Mesendoderm (in vitro differentiated cells): Measurements from ENCODE around the gene SPTBN1.
A peak's percentile ranks its signal among the peaks of the same experiment; 100 is the strongest.

Experiments used
- DNase-seq: peaks from one replicate; pipeline ENCODE4 v3.0.0; 2013
- H2AK5ac ChIP-seq: 2 replicates; pipeline ENCODE4 v1.6.1; 2013; ENCODE audit warnings: low read length, inconsistent platforms
- H2BK120ac ChIP-seq: 2 replicates; pipeline ENCODE4 v1.6.1; 2013; ENCODE audit warnings: low read depth, mild to moderate bottlenecking, low read length, moderate library complexity, mixed read lengths
- H2BK15ac ChIP-seq: replicated peaks from 2 replicates; pipeline ENCODE4 v1.6.1; 2013; ENCODE audit warnings: low read depth, mild to moderate bottlenecking, moderate library complexity
- H2BK5ac ChIP-seq: 2 replicates; pipeline ENCODE4 v1.6.1; 2013; ENCODE audit warnings: low read length, inconsistent platforms
- H3K18ac ChIP-seq: 2 replicates; pipeline ENCODE4 v1.6.1; 2013; ENCODE audit warnings: mild to moderate bottlenecking, low read length, mixed read lengths
- H3K23ac ChIP-seq: one replicate; pipeline ENCODE4 v1.6.1; 2013; ENCODE audit warnings: low read length
- H3K27ac ChIP-seq: 2 replicates; pipeline ENCODE4 v1.5.1; 2013; ENCODE audit warnings: low read depth, mild to moderate bottlenecking, inconsistent platforms, low read length, moderate library complexity
- H3K27me3 ChIP-seq: 2 replicates; pipeline ENCODE4 v1.6.1; 2013; ENCODE audit warnings: low read length, control low read depth, mild to moderate bottlenecking, inconsistent platforms; ENCODE audit not compliant: insufficient read depth, poor library complexity
- H3K36me3 ChIP-seq: 2 replicates; pipeline ENCODE4 v1.6.1; 2013; ENCODE audit warnings: low read length, inconsistent platforms; ENCODE audit not compliant: control insufficient read depth, insufficient read depth
- H3K4ac ChIP-seq: one replicate; pipeline ENCODE4 v1.6.1; 2013; ENCODE audit warnings: low read depth, mild to moderate bottlenecking, low read length, moderate library complexity
- H3K4me1 ChIP-seq: 2 replicates; pipeline ENCODE4 v1.6.1; 2013; ENCODE audit warnings: low read depth, low read length, inconsistent platforms; ENCODE audit not compliant: control insufficient read depth
- H3K4me2 ChIP-seq: 2 replicates; pipeline ENCODE4 v1.6.1; 2013; ENCODE audit warnings: low read length
- H3K4me3 ChIP-seq: 2 replicates; pipeline ENCODE4 v1.5.1; 2013; ENCODE audit warnings: mild to moderate bottlenecking, low read length
- H3K56ac ChIP-seq: one replicate; pipeline ENCODE4 v1.6.1; 2013; ENCODE audit warnings: low read length
- H3K79me1 ChIP-seq: 2 replicates; pipeline ENCODE4 v1.6.1; 2013; ENCODE audit warnings: low read length, inconsistent platforms
- H3K79me2 ChIP-seq: 2 replicates; pipeline ENCODE4 v1.6.1; 2013; ENCODE audit warnings: mild to moderate bottlenecking, low read length; ENCODE audit not compliant: control insufficient read depth, insufficient read depth
- H3K9ac ChIP-seq: 2 replicates; pipeline ENCODE4 v1.6.1; 2013; ENCODE audit warnings: low read length, inconsistent platforms
- H4K5ac ChIP-seq: one replicate; pipeline ENCODE4 v1.6.1; 2013; ENCODE audit warnings: low read length
- H4K8ac ChIP-seq: one replicate; pipeline ENCODE4 v1.6.1; 2013; ENCODE audit warnings: low read depth, mild to moderate bottlenecking, control low read depth, low read length, moderate library complexity
- WGBS: extraction: QIAGEN DNeasy Blood & Tissue Kit; methylation state at CpG from one replicate; pipeline ENCODE4 v1.1.7; 2013; ENCODE audit warnings: low lambda C conversion rate, missing lambda C conversion rate; ENCODE audit not compliant: insufficient coverage; ENCODE audit errors: extremely low coverage; 5-methylcytosine and 5-hydroxymethylcytosine counted together

SPTBN1 gene

GRCh38 chr2:54704688-54705605 is 248.8 kb downstream of the SPTBN1 start:
- Histone ChIP-seq H3K27ac (no peak overlapping the region), H3K56ac (no peak overlapping the region), H3K23ac (no peak overlapping the region), H4K8ac (no peak overlapping the region), H3K79me2 (no peaks in the 10 kb centered on the region), H3K4me3 (no peak overlapping the region), H2BK15ac (no peak overlapping the region), H3K4ac (no peak overlapping the region), H3K4me2 (no peak overlapping the region), H2AK5ac (no peak overlapping the region), H3K9ac (no peak overlapping the region), H3K4me1 (no peaks in the 10 kb centered on the region), H2BK120ac (no peak overlapping the region), H2BK5ac (no peak overlapping the region), H4K5ac (no peak overlapping the region), H3K18ac (no peak overlapping the region), H3K27me3 (no peaks in the 10 kb centered on the region), H3K36me3 (no peaks in the 10 kb centered on the region), H3K79me1 (no peaks in the 10 kb centered on the region)
- WGBS = no CpG with 5 or more reads among the region's 3 CpGs
- DNase-seq = peak; percentile 68

- Histone ChIP-seq H4K8ac (no peak overlapping the region), H2BK5ac (no peak overlapping the region), H3K4me2 (no peak overlapping the region), H3K4ac (no peak overlapping the region), H3K36me3 (no peaks in the 10 kb centered on the region), H3K9ac (no peak overlapping the region), H3K56ac (no peak overlapping the region), H3K4me3 (no peak overlapping the region), H2BK120ac (no peak overlapping the region), H2AK5ac (no peak overlapping the region), H3K18ac (no peak overlapping the region), H2BK15ac (no peak overlapping the region), H4K5ac (no peak overlapping the region), H3K4me1 (no peaks in the 10 kb centered on the region), H3K27me3 (no peaks in the 10 kb centered on the region), H3K23ac (no peak overlapping the region), H3K79me1 (no peaks in the 10 kb centered on the region), H3K27ac (no peak overlapping the region), H3K79me2 (no peaks in the 10 kb centered on the region)
- WGBS = no CpG with 5 or more reads among the region's 1 CpG
- no peak for DNase-seq
Observed at GRCh38 chr2:54706622-54707021, 250.5 kb downstream of the SPTBN1 start.

- Histone ChIP-seq H3K27me3 (no peaks in the 10 kb centered on the region), H4K8ac (no peak overlapping the region), H3K27ac (no peak overlapping the region), H3K4me2 (peak overlapping the region; percentile 24), H3K4ac (no peak overlapping the region), H3K4me1 (no peaks in the 10 kb centered on the region), H3K79me2 (no peaks in the 10 kb centered on the region), H2BK5ac (no peak overlapping the region), H3K4me3 (no peak overlapping the region), H2BK15ac (no peak overlapping the region), H3K23ac (no peak overlapping the region), H4K5ac (no peak overlapping the region), H3K9ac (peak overlapping the region; percentile 46), H2BK120ac (no peak overlapping the region), H3K36me3 (no peaks in the 10 kb centered on the region), H3K18ac (no peak overlapping the region), H2AK5ac (no peak overlapping the region), H3K79me1 (no peaks in the 10 kb centered on the region), H3K56ac (peak overlapping the region; percentile 51)
- WGBS = no CpG with 5 or more reads among the region's 35 CpGs
- DNase-seq = peak; percentile 22
Observed at GRCh38 chr2:54708584-54709335, 252.6 kb downstream of the SPTBN1 start.

GRCh38 chr2:54709336-54709809 is 253.2 kb downstream of the SPTBN1 start:
- H2BK120ac ChIP-seq = no peak overlapping the region
- H4K5ac ChIP-seq = no peak overlapping the region
- no peaks in the 10 kb centered on the region for H3K27me3 ChIP-seq
- no peak overlapping the region for H2BK15ac ChIP-seq
- H3K4me1 ChIP-seq = no peaks in the 10 kb centered on the region
- WGBS = no CpG with 5 or more reads among the region's 18 CpGs
- no peak overlapping the region for H2AK5ac ChIP-seq
- H3K23ac ChIP-seq = no peak overlapping the region
- no peak overlapping the region for H4K8ac ChIP-seq
- no peaks in the 10 kb centered on the region for H3K36me3 ChIP-seq
- peak overlapping the region; percentile 21 for H3K4me2 ChIP-seq
- peak overlapping the region; percentile 51 for H3K56ac ChIP-seq
- H3K4ac ChIP-seq = no peak overlapping the region
- no peak overlapping the region for H3K18ac ChIP-seq
- peak overlapping the region; percentile 8 for H3K9ac ChIP-seq
- H3K27ac ChIP-seq = no peak overlapping the region
- H3K4me3 ChIP-seq = no peak overlapping the region
- no peaks in the 10 kb centered on the region for H3K79me1 ChIP-seq
- H3K79me2 ChIP-seq = no peaks in the 10 kb centered on the region
- no peak overlapping the region for H2BK5ac ChIP-seq
- DNase-seq = no peak

- H2AK5ac ChIP-seq = no peak overlapping the region
- H3K23ac ChIP-seq = no peak overlapping the region
- no peak overlapping the region for H3K4me2 ChIP-seq
- no peak overlapping the region for H3K18ac ChIP-seq
- no peak overlapping the region for H4K5ac ChIP-seq
- no peaks in the 10 kb centered on the region for H3K27me3 ChIP-seq
- H3K4me3 ChIP-seq = no peak overlapping the region
- DNase-seq = no peak
- H2BK5ac ChIP-seq = no peak overlapping the region
- no peaks in the 10 kb centered on the region for H3K4me1 ChIP-seq
- no peak overlapping the region for H3K56ac ChIP-seq
- no CpG with 5 or more reads among the region's 10 CpGs for WGBS
- H3K4ac ChIP-seq = no peak overlapping the region
- H4K8ac ChIP-seq = no peak overlapping the region
- H3K9ac ChIP-seq = no peak overlapping the region
- H3K79me2 ChIP-seq = no peaks in the 10 kb centered on the region
- H3K79me1 ChIP-seq = no peaks in the 10 kb centered on the region
- H3K27ac ChIP-seq = no peak overlapping the region
- no peak overlapping the region for H2BK15ac ChIP-seq
- no peaks in the 10 kb centered on the region for H3K36me3 ChIP-seq
- H2BK120ac ChIP-seq = no peak overlapping the region
Observed at GRCh38 chr2:54710216-54710615, 254.1 kb downstream of the SPTBN1 start.
